Smooth muscle cell (in vitro differentiated cells): ENCODE results near the gene GRK5. TPM values are rescaled to one million over a fixed set of nuclear protein-coding genes. Genes with fewer than 3 reads are reported as not detected.

ENCODE experiments used
- DNase-seq: peaks from one replicate; lab custom pipeline; 2025; ENCODE audit not compliant: unreplicated experiment; lab: John Stamatoyannopoulos, UW
- H2AFZ ChIP-seq: fragments of 200-600 bp; sonication (generic); 2 replicates; pipeline ENCODE4 v1.6.0; 2016; ENCODE audit warnings: antibody characterized with exemption, low read depth, mild to moderate bottlenecking
- H3F3A ChIP-seq: fragments of 200-600 bp; sonication (generic); 2 replicates; pipeline ENCODE4 v1.6.0; 2017; ENCODE audit warnings: antibody characterized with exemption, low read depth
- H3K27ac ChIP-seq: fragments of 200-600 bp; sonication (generic); 2 replicates; pipeline ENCODE4 v1.5.1; 2016; ENCODE audit warnings: low read depth, mild to moderate bottlenecking
- H3K27me3 ChIP-seq: fragments of 200-600 bp; sonication (generic); 2 replicates; pipeline ENCODE4 v1.6.1; 2016; ENCODE audit warnings: low read depth, mild to moderate bottlenecking
- H3K36me3 ChIP-seq: fragments of 200-600 bp; sonication (generic); 2 replicates; pipeline ENCODE4 v1.5.1; 2016; ENCODE audit warnings: low read depth
- H3K4me1 ChIP-seq: fragments of 200-600 bp; sonication (generic); 2 replicates; pipeline ENCODE4 v1.5.1; 2016; ENCODE audit warnings: low read depth
- H3K4me2 ChIP-seq: fragments of 200-600 bp; sonication (generic); 2 replicates; pipeline ENCODE4 v1.6.0; 2016; ENCODE audit warnings: mild to moderate bottlenecking
- H3K4me3 ChIP-seq: fragments of 200-600 bp; sonication (generic); 2 replicates; pipeline ENCODE4 v1.5.1; 2016; ENCODE audit warnings: mild to moderate bottlenecking
- H3K79me2 ChIP-seq: fragments of 200-600 bp; sonication (generic); 2 replicates; pipeline ENCODE4 v1.6.0; 2016; ENCODE audit warnings: low read depth, mild to moderate bottlenecking
- H3K9ac ChIP-seq: fragments of 200-600 bp; sonication (generic); 2 replicates; pipeline ENCODE4 v1.6.0; 2016; ENCODE audit warnings: low read depth
- H3K9me3 ChIP-seq: fragments of 200-600 bp; sonication (generic); replicated peaks from 2 replicates; pipeline ENCODE4 v1.5.1; 2016; ENCODE audit warnings: low read depth
- H4K20me1 ChIP-seq: fragments of 200-600 bp; sonication (generic); 2 replicates; pipeline ENCODE4 v1.6.0; 2016; ENCODE audit warnings: low read depth
- WGBS: methylation state at CpG from one replicate; pipeline ENCODE4 v1.1.7; 2016; ENCODE audit warnings: low lambda C conversion rate; 5-methylcytosine and 5-hydroxymethylcytosine counted together
- polyA plus RNA-seq: library from polyadenylated mRNA; unstranded; fragments of >200 nt; fragmentation: Nextera tagmentation; extraction: Ambion mirVana; gene quantifications from 2 replicates; pipeline ENCODE4 v1.2.1, GENCODE V29; 2016
- total RNA-seq: library from RNA; depleted of rRNA; stranded (reverse); fragments of >200 nt; gene quantifications from 2 replicates; pipeline ENCODE4 v1.2.3, GENCODE V29; 2014
- TF ChIP-seq, protein P1 (sequence below): fragments of 200-600 bp; sonication (generic); IDR thresholded peaks from 2 replicates; pipeline ENCODE4 v1.5.1; 2017; ENCODE audit warnings: borderline replicate concordance, mild to moderate bottlenecking, antibody characterized with exemption; ENCODE audit not compliant: insufficient read depth, poor library complexity, severe bottlenecking

GRK5 gene
- total and polyA plus RNA-seq, 2 experiments from 2014 or later = 4.4 to 5.2 TPM

DNA sequence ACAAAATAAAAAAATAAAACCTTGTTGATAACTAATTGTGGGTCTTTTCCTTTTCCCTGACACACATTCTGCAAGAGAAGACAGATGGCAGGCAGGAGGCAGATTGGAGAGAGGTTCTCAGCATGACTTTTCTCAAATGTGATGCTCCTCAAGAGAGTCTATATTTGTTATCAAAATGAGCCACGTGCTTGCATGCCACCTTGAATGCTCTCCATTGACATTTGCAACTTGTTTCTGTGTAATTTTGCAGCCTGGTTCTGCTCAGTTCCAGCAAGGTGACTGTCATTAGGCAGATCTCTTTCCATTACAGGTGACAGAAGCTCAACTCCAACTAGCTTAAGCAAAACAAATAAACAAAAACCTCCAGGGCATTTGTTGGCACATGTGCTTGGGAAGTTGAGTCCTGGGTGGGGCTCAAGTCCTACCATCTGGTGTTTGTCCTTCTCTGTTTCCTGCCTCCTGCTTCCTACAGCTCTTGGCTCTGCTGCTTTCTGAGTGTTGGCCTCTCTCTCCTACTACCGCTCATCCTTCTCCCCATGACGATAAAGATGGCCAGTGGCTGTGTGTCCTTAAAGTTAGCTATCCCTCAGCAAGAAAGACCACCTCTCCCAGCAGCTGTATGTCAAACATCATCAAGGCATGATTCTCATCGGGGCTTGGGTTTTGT, 56.7 kb downstream of the GRK5 start:
- Histone ChIP-seq H3K4me2 (no peak overlapping the region), H3K27ac (no peak overlapping the region), H4K20me1 (peaks cover 14% of the 10 kb centered on the region), H3K4me3 (no peak overlapping the region), H2AFZ (no peak overlapping the region), H3K9ac (no peak overlapping the region), H3K9me3 (no peaks in the 10 kb centered on the region), H3K79me2 (peaks cover 2% of the 10 kb centered on the region), H3K4me1 (no peaks in the 10 kb centered on the region), H3K27me3 (no peaks in the 10 kb centered on the region), H3K36me3 (no peaks in the 10 kb centered on the region), H3F3A (no peaks in the 10 kb centered on the region)
- 92% methylated on average over 4 of the region's 4 CpGs for WGBS
- TF ChIP-seq, protein P1, sequence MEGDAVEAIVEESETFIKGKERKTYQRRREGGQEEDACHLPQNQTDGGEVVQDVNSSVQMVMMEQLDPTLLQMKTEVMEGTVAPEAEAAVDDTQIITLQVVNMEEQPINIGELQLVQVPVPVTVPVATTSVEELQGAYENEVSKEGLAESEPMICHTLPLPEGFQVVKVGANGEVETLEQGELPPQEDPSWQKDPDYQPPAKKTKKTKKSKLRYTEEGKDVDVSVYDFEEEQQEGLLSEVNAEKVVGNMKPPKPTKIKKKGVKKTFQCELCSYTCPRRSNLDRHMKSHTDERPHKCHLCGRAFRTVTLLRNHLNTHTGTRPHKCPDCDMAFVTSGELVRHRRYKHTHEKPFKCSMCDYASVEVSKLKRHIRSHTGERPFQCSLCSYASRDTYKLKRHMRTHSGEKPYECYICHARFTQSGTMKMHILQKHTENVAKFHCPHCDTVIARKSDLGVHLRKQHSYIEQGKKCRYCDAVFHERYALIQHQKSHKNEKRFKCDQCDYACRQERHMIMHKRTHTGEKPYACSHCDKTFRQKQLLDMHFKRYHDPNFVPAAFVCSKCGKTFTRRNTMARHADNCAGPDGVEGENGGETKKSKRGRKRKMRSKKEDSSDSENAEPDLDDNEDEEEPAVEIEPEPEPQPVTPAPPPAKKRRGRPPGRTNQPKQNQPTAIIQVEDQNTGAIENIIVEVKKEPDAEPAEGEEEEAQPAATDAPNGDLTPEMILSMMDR = no peak
- no peak for DNase-seq

DNA sequence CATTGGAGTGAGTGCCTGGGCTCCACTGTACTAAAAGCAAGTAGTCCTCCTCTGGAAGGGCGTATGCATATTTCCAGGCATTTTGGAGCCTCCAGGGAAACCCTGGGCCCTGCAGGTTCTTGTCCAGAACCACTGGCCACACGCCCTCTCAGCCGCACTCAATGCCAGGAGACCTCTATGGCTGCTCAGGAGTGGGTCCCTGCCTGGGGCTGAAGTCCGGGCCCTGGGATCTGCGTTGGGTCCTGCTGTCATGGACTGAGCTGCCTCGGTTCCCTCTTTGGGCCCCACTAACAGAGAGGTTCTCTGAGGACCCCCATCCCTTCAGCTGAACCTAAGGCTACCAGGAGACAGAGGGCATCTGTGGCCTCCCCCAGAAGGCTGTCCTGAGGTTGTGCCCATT, 58.3 kb downstream of the GRK5 start:
- H3K27ac ChIP-seq = no peak overlapping the region
- H3K9me3 ChIP-seq = no peaks in the 10 kb centered on the region
- WGBS = 98% methylated on average over 6 of the region's 6 CpGs
- no peaks in the 10 kb centered on the region for H3F3A ChIP-seq
- no peaks in the 10 kb centered on the region for H3K79me2 ChIP-seq
- no peak overlapping the region for H3K4me3 ChIP-seq
- no peak overlapping the region for H3K9ac ChIP-seq
- no peaks in the 10 kb centered on the region for H3K36me3 ChIP-seq
- no peak for DNase-seq
- H3K27me3 ChIP-seq = no peaks in the 10 kb centered on the region
- no peak overlapping the region for H3K4me2 ChIP-seq
- H3K4me1 ChIP-seq = peaks cover 3% of the 10 kb centered on the region
- H2AFZ ChIP-seq = no peak overlapping the region
- peaks cover 24% of the 10 kb centered on the region for H4K20me1 ChIP-seq
- TF ChIP-seq, protein P1 = no peak

DNA sequence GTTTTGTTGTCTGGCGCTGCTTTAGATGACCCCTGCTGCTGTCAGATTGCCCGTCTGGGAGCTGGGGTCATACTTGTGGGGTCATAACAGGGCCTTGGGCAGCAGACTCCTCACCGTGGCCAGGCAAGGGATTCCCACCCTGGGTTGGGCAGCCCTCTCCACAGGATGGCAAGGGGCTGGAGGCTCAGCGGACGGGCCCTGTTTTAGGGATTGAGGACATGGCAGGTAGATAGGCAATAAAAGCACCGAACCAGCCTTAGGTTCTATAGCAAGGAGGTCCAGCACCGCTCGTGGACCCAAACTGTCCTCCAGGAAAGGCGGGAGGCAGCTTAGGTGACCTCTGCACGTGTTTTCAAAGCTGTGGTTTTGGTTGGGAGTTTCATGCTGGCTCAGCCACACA, 60.0 kb downstream of the GRK5 start:
- Histone ChIP-seq H2AFZ (no peak overlapping the region), H3K9me3 (no peaks in the 10 kb centered on the region), H4K20me1 (peaks cover 39% of the 10 kb centered on the region), H3K79me2 (no peaks in the 10 kb centered on the region), H3K4me3 (no peak overlapping the region), H3K27ac (no peak overlapping the region), H3F3A (no peaks in the 10 kb centered on the region), H3K4me2 (no peak overlapping the region), H3K36me3 (no peaks in the 10 kb centered on the region), H3K9ac (no peak overlapping the region), H3K4me1 (peaks cover 8% of the 10 kb centered on the region), H3K27me3 (no peaks in the 10 kb centered on the region)
- TF ChIP-seq, protein P1 = no peak
- 93% methylated on average over 10 of the region's 10 CpGs for WGBS
- no peak for DNase-seq

DNA sequence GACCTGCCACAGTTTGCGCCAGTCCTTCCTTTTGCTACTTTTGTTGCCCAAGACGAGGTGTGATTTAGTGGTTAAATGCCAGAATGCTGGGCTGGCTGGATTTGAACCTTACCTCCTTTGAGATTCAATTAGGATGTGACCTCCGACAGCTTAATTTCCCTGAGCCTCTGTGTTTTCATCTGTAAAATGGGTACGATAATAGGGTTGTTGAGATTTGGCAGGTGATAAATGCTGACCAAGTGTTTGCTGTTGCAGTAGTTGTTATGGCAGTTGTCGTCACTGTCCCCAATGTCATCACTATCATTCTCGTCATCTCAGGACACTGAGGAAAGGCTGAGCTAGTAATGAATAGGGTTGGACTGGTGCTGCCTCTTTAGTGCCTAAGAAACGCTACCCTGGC, 61.1 kb downstream of the GRK5 start:
- Histone ChIP-seq H3K36me3 (no peaks in the 10 kb centered on the region), H3K27ac (no peak overlapping the region), H3K4me3 (no peak overlapping the region), H3K79me2 (no peaks in the 10 kb centered on the region), H3K4me1 (peaks cover 8% of the 10 kb centered on the region), H3K9me3 (no peaks in the 10 kb centered on the region), H2AFZ (no peak overlapping the region), H4K20me1 (peaks cover 49% of the 10 kb centered on the region), H3K4me2 (no peak overlapping the region), H3F3A (no peaks in the 10 kb centered on the region), H3K27me3 (no peaks in the 10 kb centered on the region), H3K9ac (no peak overlapping the region)
- TF ChIP-seq, protein P1 = no peak
- no peak for DNase-seq
- 97% methylated on average over 7 of the region's 7 CpGs for WGBS
